ENCODE measurements around the gene SNTG2.

DNA sequence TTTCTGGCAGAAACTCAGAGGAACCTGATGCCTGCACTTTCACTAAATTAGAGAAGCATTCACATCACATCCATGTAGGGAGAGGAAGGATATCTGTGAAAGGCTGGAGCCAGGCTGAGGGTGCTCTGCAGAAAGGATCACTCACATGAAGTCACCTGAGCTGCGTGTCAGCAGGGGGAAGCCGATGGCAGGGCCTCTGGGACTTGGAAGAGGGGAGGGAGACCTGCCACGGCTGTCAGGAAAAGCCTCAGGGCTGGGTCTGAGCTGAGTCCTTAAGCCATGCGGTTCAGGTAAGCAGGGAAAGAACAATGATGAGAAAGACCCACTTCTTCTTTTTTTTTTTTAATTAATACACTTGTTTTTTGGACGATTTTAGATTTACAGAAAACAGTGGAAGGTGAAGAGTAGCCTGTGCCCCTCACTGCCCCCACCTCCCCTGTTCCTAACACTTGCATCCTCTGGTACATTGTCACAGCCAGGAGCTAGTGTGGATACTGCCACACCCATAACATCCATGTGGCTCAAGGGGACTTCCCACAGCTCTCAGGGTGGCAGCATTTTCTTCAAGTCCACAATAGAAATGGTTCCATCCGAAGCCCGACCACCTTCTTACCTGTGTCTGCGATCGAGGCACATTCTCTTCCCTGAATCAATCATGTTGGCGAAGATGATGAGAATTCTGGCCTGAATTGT lies 306.1 kb downstream of the SNTG2 start:
- TF ChIP-seq, protein P1, sequence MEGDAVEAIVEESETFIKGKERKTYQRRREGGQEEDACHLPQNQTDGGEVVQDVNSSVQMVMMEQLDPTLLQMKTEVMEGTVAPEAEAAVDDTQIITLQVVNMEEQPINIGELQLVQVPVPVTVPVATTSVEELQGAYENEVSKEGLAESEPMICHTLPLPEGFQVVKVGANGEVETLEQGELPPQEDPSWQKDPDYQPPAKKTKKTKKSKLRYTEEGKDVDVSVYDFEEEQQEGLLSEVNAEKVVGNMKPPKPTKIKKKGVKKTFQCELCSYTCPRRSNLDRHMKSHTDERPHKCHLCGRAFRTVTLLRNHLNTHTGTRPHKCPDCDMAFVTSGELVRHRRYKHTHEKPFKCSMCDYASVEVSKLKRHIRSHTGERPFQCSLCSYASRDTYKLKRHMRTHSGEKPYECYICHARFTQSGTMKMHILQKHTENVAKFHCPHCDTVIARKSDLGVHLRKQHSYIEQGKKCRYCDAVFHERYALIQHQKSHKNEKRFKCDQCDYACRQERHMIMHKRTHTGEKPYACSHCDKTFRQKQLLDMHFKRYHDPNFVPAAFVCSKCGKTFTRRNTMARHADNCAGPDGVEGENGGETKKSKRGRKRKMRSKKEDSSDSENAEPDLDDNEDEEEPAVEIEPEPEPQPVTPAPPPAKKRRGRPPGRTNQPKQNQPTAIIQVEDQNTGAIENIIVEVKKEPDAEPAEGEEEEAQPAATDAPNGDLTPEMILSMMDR (IDR thresholded peaks at IDR 0.05), result no peak
- TF ChIP-seq ZNF281 (CRISPR knock-in tag; IDR thresholded peaks at IDR 0.05) (no peak), EMX1 (CRISPR knock-in tag; IDR thresholded peaks at IDR 0.05) (no peak), SMAD3 (CRISPR knock-in tag; IDR thresholded peaks at IDR 0.05; ENCODE audit: borderline replicate concordance) (no peak), ARID4B (CRISPR knock-in tag; IDR thresholded peaks at IDR 0.05; ENCODE audit: borderline replicate concordance) (no peak), FOXP1 (CRISPR knock-in tag; IDR thresholded peaks at IDR 0.05; ENCODE audit: borderline replicate concordance) (no peak), JUN (CRISPR knock-in tag; IDR thresholded peaks at IDR 0.05) (no peak), GTF2I (CRISPR knock-in tag; conservative IDR thresholded peaks at IDR 0.05) (no peak), ZNF423 (CRISPR knock-in tag; IDR thresholded peaks at IDR 0.05) (no peak), NR1H2 (CRISPR knock-in tag; IDR thresholded peaks at IDR 0.05) (no peak), TCF7 (CRISPR knock-in tag; IDR thresholded peaks at IDR 0.05; ENCODE audit: low read depth) (no peak), USF1 (CRISPR knock-in tag; IDR thresholded peaks at IDR 0.05) (no peak)
- TF ChIP-seq, protein P2, sequence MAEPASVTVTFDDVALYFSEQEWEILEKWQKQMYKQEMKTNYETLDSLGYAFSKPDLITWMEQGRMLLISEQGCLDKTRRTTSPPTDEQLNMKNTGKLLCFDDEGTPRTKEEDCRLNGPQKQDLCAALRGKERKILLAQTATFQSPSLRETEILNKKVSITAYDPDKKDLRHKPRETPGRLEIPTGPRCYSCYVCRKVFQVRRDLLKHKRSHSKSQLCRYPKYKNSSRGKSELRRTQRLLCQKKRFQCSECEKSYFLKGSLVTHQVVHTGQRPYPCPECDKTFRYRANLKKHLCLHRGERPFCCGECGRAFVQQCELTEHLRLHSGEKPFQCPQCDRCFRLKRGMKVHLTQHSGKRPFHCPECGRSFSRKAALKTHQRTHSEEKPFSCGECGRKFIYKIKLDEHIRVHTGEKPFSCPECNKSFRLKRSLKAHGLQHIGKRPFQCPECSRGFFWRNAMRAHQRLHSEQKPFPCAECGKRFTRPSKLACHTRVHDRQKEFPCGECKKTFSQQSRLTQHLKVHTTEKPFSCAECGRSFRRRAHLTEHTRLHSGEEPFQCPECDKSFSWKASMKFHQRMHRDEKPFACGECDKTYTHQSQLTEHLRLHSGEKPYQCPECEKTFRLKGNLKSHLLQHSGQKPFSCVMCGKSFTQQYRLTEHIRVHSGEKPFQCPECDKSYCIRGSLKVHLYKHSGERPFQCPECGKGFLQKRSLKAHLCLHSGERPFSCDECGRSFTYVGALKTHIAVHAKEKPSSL (CRISPR knock-in tag; conservative IDR thresholded peaks at IDR 0.05), result no peak
